HEK293 (cell line): ENCODE data around the gene RASA3.

Experiments
- CTCF ChIA-PET: fragments of 350-600 bp; formaldehyde crosslinking; extraction: SDS; loops from one replicate; lab custom pipeline; 2021; ENCODE audit warnings: antibody characterized with exemption; lab: Yijun Ruan, JAX
- POLR2A ChIA-PET: fragments of 300-600 bp; formaldehyde crosslinking; extraction: SDS; loops from one replicate; lab custom pipeline; 2020; ENCODE audit warnings: antibody characterized with exemption, inconsistent platforms; lab: Yijun Ruan, JAX
- H3K27ac ChIP-seq: fragments of 200-500 bp; sonication (Bioruptor generic); 2 replicates; pipeline ENCODE4 v1.5.1; 2014; ENCODE audit warnings: low read depth, low read length, control low read depth, inconsistent platforms; ENCODE audit errors: extremely low read depth
- H3K36me3 ChIP-seq, 2 experiments: fragments of 200-500 bp in 1 of 2; sonication (Bioruptor generic) in 1 of 2; 1 replicate in 1 of 2; 2 replicates in 1 of 2; pipeline ENCODE4 v1.5.1; 2014 to 2017; ENCODE audit warnings: inconsistent platforms in 2 of 2, low read length in 2 of 2; ENCODE audit not compliant: control insufficient read depth in 2 of 2, insufficient read depth in 1 of 2
- H3K4me1 ChIP-seq: fragments of 200-500 bp; sonication (Bioruptor generic); 2 replicates; pipeline ENCODE4 v1.5.1; 2014; ENCODE audit warnings: mild to moderate bottlenecking, low read length, inconsistent platforms; ENCODE audit not compliant: control insufficient read depth, insufficient read depth
- H3K4me3 ChIP-seq: 2 replicates; pipeline ENCODE4 v1.5.1; 2011; ENCODE audit warnings: low read depth, mild to moderate bottlenecking, control low read depth, low read length, moderate library complexity
- H3K9me3 ChIP-seq: fragments of 200-500 bp; sonication (Bioruptor generic); 2 replicates; pipeline ENCODE4 v1.5.1; 2014; ENCODE audit warnings: low read depth, low read length, inconsistent platforms; ENCODE audit not compliant: control insufficient read depth, insufficient read depth
- KLF16 ChIP-seq: fragments of 450-650 bp; formaldehyde crosslinking; IDR thresholded peaks from 2 replicates; pipeline ENCODE4 v1.5.1; 2017; ENCODE audit warnings: missing biosample characterization, missing genetic modification characterization
- KLF8 ChIP-seq: fragments of 450-650 bp; formaldehyde crosslinking; IDR thresholded peaks from 2 replicates; pipeline ENCODE4 v1.5.1; 2016; ENCODE audit warnings: missing biosample characterization, missing genetic modification characterization
- PRDM4 ChIP-seq: fragments of 450-650 bp; formaldehyde crosslinking; IDR thresholded peaks from 2 replicates; pipeline ENCODE4 v1.5.1; 2017; ENCODE audit warnings: missing biosample characterization, missing genetic modification characterization
- PRDM6 ChIP-seq: fragments of 450-650 bp; formaldehyde crosslinking; IDR thresholded peaks from 2 replicates; pipeline ENCODE4 v1.5.1; 2017; ENCODE audit warnings: missing biosample characterization, missing genetic modification characterization
- SP7 ChIP-seq: fragments of 450-650 bp; formaldehyde crosslinking; IDR thresholded peaks from 2 replicates; pipeline ENCODE4 v1.5.1; 2016; ENCODE audit warnings: missing biosample characterization, missing genetic modification characterization
- ZBTB1 ChIP-seq: fragments of 450-650 bp; formaldehyde crosslinking; IDR thresholded peaks from 2 replicates; pipeline ENCODE4 v1.5.1; 2016; ENCODE audit warnings: missing biosample characterization, missing genetic modification characterization
- ZIC2 ChIP-seq: fragments of 450-650 bp; formaldehyde crosslinking; IDR thresholded peaks from 2 replicates; pipeline ENCODE4 v1.5.1; 2016; ENCODE audit warnings: missing biosample characterization, missing genetic modification characterization
- ZNF10 ChIP-seq: fragments of 450-650 bp; formaldehyde crosslinking; IDR thresholded peaks from 2 replicates; pipeline ENCODE4 v1.5.1; 2017; ENCODE audit warnings: missing biosample characterization, missing genetic modification characterization
- ZNF175 ChIP-seq: fragments of 450-650 bp; formaldehyde crosslinking; IDR thresholded peaks from 2 replicates; pipeline ENCODE4 v1.5.1; 2016; ENCODE audit warnings: missing biosample characterization, missing genetic modification characterization
- ZNF184 ChIP-seq: fragments of 450-650 bp; IDR thresholded peaks from 2 replicates; pipeline ENCODE4 v1.5.1; 2018; ENCODE audit warnings: missing biosample characterization, mild to moderate bottlenecking, missing genetic modification characterization
- ZNF239 ChIP-seq: fragments of 450-650 bp; formaldehyde crosslinking; IDR thresholded peaks from 2 replicates; pipeline ENCODE4 v1.5.1; 2016; ENCODE audit warnings: missing biosample characterization, missing genetic modification characterization
- ZNF26 ChIP-seq: fragments of 450-650 bp; formaldehyde crosslinking; IDR thresholded peaks from 2 replicates; pipeline ENCODE4 v1.5.1; 2016; ENCODE audit warnings: missing biosample characterization, missing genetic modification characterization
- ZNF391 ChIP-seq: fragments of 450-650 bp; formaldehyde crosslinking; IDR thresholded peaks from 2 replicates; pipeline ENCODE4 v1.5.1; 2016; ENCODE audit warnings: low read depth, missing biosample characterization, missing genetic modification characterization, borderline replicate concordance
- ZNF473 ChIP-seq: fragments of 450-650 bp; formaldehyde crosslinking; IDR thresholded peaks from 2 replicates; pipeline ENCODE4 v1.5.1; 2017; ENCODE audit warnings: missing biosample characterization, missing genetic modification characterization
- ZNF510 ChIP-seq: fragments of 450-650 bp; formaldehyde crosslinking; IDR thresholded peaks from 2 replicates; pipeline ENCODE4 v1.5.1; 2018; ENCODE audit warnings: mild to moderate bottlenecking, missing genetic modification characterization, missing biosample characterization; ENCODE audit not compliant: insufficient replicate concordance
- ZNF530 ChIP-seq: fragments of 450-650 bp; formaldehyde crosslinking; IDR thresholded peaks from 2 replicates; pipeline ENCODE4 v1.5.1; 2016; ENCODE audit warnings: low read depth, missing biosample characterization, missing genetic modification characterization
- ZNF558 ChIP-seq: fragments of 450-650 bp; formaldehyde crosslinking; IDR thresholded peaks from 2 replicates; pipeline ENCODE4 v1.5.1; 2016; ENCODE audit warnings: missing biosample characterization, missing genetic modification characterization
- ZNF600 ChIP-seq: fragments of 450-650 bp; formaldehyde crosslinking; IDR thresholded peaks from 2 replicates; pipeline ENCODE4 v1.5.1; 2016; ENCODE audit warnings: missing biosample characterization, missing genetic modification characterization
- ZNF776 ChIP-seq: fragments of 450-650 bp; formaldehyde crosslinking; IDR thresholded peaks from 2 replicates; pipeline ENCODE4 v1.5.0; 2017; ENCODE audit warnings: missing biosample characterization, missing genetic modification characterization, borderline replicate concordance
- ZNF785 ChIP-seq: fragments of 450-650 bp; formaldehyde crosslinking; IDR thresholded peaks from 2 replicates; pipeline ENCODE4 v1.5.1; 2016; ENCODE audit warnings: missing biosample characterization, missing genetic modification characterization
- ZNF791 ChIP-seq: fragments of 450-650 bp; formaldehyde crosslinking; IDR thresholded peaks from 2 replicates; pipeline ENCODE4 v1.5.1; 2016; ENCODE audit warnings: missing biosample characterization, missing genetic modification characterization
- ZNF792 ChIP-seq: fragments of 450-650 bp; formaldehyde crosslinking; IDR thresholded peaks from 2 replicates; pipeline ENCODE4 v1.5.1; 2016; ENCODE audit warnings: missing biosample characterization, missing genetic modification characterization
- ZNF843 ChIP-seq: fragments of 450-650 bp; formaldehyde crosslinking; IDR thresholded peaks from 2 replicates; pipeline ENCODE4 v1.5.1; 2016; ENCODE audit warnings: missing biosample characterization, missing genetic modification characterization

Gene RASA3

GRCh38 chr13:114039471-114040141 lies 92.8 kb downstream of the RASA3 start (continued):
- no peak for TF ChIP-seq ZNF26 (tag by site-specific recombination)
- TF ChIP-seq, all 188 proteins: peak for 0

GRCh38 chr13:114038900-114039299 lies 93.5 kb downstream of the RASA3 start:
- no peak overlapping the region for H3K27ac ChIP-seq
- TF ChIP-seq ZNF10 (tag by site-specific recombination) (no peak), ZNF843 (no peak), ZNF510 (no peak), ZNF175 (tag by site-specific recombination) (no peak), SP7 (tag by site-specific recombination) (no peak), ZNF558 (tag by site-specific recombination) (no peak), ZNF791 (no peak), KLF16 (tag by site-specific recombination) (no peak)
- TF ChIP-seq, all 188 proteins: peak for 0
- ChIA-PET CTCF (interaction anchor here (0.7 kb wide), 1 partner anchor 14 kb away, joined by 4 read pairs; no protein-coding TSS in a partner anchor), POLR2A (no interaction called here)
- Histone ChIP-seq H3K4me1 (no peaks in the 10 kb centered on the region), H3K36me3 (no peaks in the 10 kb centered on the region), H3K9me3 (no peaks in the 10 kb centered on the region), H3K4me3 (no peak overlapping the region)

GRCh38 chr13:114038211-114038613 lies 94.2 kb downstream of the RASA3 start:
- no peak overlapping the region for H3K4me3 ChIP-seq
- H3K4me1 ChIP-seq: no peaks in the 10 kb centered on the region
- ChIA-PET CTCF (interaction anchor here (0.7 kb wide), 2 partner anchors 93 to 190 kb away, joined by 3 to 6 read pairs; no protein-coding TSS in a partner anchor), POLR2A (no interaction called here)
- H3K27ac ChIP-seq: no peak overlapping the region
- TF ChIP-seq ZNF600: 0 out of 2 replicates have a peak, but pooled peaks have one; percentile 13
- no peak for TF ChIP-seq ZNF239 (tag by site-specific recombination)
- no peak for TF ChIP-seq ZNF776 (tag by site-specific recombination)
- no peak for TF ChIP-seq ZNF391
- no peak for TF ChIP-seq KLF8
- no peaks in the 10 kb centered on the region for H3K9me3 ChIP-seq
- H3K36me3 ChIP-seq: no peaks in the 10 kb centered on the region

GRCh38 chr13:114037674-114038073 lies 94.7 kb downstream of the RASA3 start:
- Histone ChIP-seq H3K36me3 (no peaks in the 10 kb centered on the region), H3K9me3 (no peaks in the 10 kb centered on the region), H3K4me3 (no peak overlapping the region), H3K27ac (no peak overlapping the region), H3K4me1 (no peaks in the 10 kb centered on the region)
- ChIA-PET POLR2A (interaction anchor here (1.0 kb wide), 1 partner anchor 27 kb away, joined by 4 read pairs; no protein-coding TSS in a partner anchor), CTCF (interaction anchor here (0.7 kb wide), 1 partner anchor 189 kb away, joined by 6 read pairs; no protein-coding TSS in a partner anchor)
- no peak for TF ChIP-seq ZNF184 (tag by site-specific recombination)
- no peak for TF ChIP-seq ZNF785 (tag by site-specific recombination)
- no peak for TF ChIP-seq ZNF473 (tag by site-specific recombination)
- TF ChIP-seq ZNF792 (tag by site-specific recombination): no peak
- TF ChIP-seq PRDM6 (tag by site-specific recombination): no peak
- no peak for TF ChIP-seq ZNF530 (tag by site-specific recombination)
- no peak for TF ChIP-seq ZIC2 (tag by site-specific recombination)
- no peak for TF ChIP-seq ZBTB1 (tag by site-specific recombination)
- no peak for TF ChIP-seq PRDM4
- no peak for TF ChIP-seq KLF8
